Prostate gland (tissue), 2 donors: Measurements from ENCODE around the gene MRPS18A. TPM values are rescaled to one million over a fixed set of nuclear protein-coding genes. Genes with fewer than 3 reads are reported as not detected.
"Not testable (repeated sequence)": the region's sequence is repeated elsewhere in the genome, so short reads cannot be mapped to it uniquely, and the experiment has no call there.

ENCODE experiments used
- DNase-seq: peaks from one replicate; pipeline ENCODE4 v3.0.0-alpha.2; 2019; ENCODE audit warnings: low spot score
- H3K27ac ChIP-seq, 2 donors: fragments of 200-600 bp; sonication (generic); 2 replicates each; pipeline ENCODE4 v1.5.1; 2017 to 2019
- H3K27me3 ChIP-seq: fragments of 200-600 bp; sonication (generic); replicated peaks from 2 replicates; pipeline ENCODE4 v1.5.1; 2019; ENCODE audit not compliant: insufficient read depth
- H3K36me3 ChIP-seq, 2 donors: fragments of 200-600 bp; sonication (generic); 1 replicate in 1 of 2; 2 replicates in 1 of 2; pipeline versions ENCODE4 v1.5.1 to v1.8.1; 2017 to 2019
- H3K4me1 ChIP-seq: fragments of 200-600 bp; sonication (generic); replicated peaks from 2 replicates; pipeline ENCODE4 v1.5.1; 2019
- H3K4me3 ChIP-seq, 2 donors: fragments of 200-600 bp; sonication (generic); 2 replicates each; pipeline ENCODE4 v1.5.1; 2017 to 2019
- H3K9me3 ChIP-seq: fragments of 200-600 bp; sonication (generic); 2 replicates; pipeline ENCODE4 v1.5.1; 2017
- CTCF ChIP-seq, 4 experiments: fragments of 200-600 bp in 2 of 4; fragments of 450-650 bp in 2 of 4; sonication (generic) in 2 of 4; IDR thresholded peaks; 1 replicate in 3 of 4; 2 replicates in 1 of 4; pipeline ENCODE4 v1.5.1; 2016 to 2019; ENCODE audit warnings: antibody characterized with exemption in 4 of 4, mild to moderate bottlenecking in 2 of 4, moderate library complexity in 2 of 4
- POLR2A ChIP-seq: fragments of 450-650 bp; IDR thresholded peaks from one replicate; pipeline ENCODE4 v1.6.1; 2016; ENCODE audit warnings: antibody characterized with exemption, mild to moderate bottlenecking
- POLR2AphosphoS5 ChIP-seq: sonication (generic); formaldehyde crosslinking; IDR thresholded peaks from one replicate; pipeline ENCODE4 v1.6.1; 2017; ENCODE audit warnings: antibody characterized with exemption
- WGBS: methylation state at CpG from one replicate; pipeline ENCODE4 v1.1.5; 2018; 5-methylcytosine and 5-hydroxymethylcytosine counted together
- intact Hi-C: fragments of 100-400 bp; cut with DNase I; formaldehyde crosslinking; loops from one replicate; pipeline ENCODE4 v1.14.2; 2022
- total RNA-seq, 2 donors: library from RNA; depleted of rRNA; stranded (reverse); fragments of >200 nt; gene quantifications; one replicate each; pipeline ENCODE4 v1.1.0, GENCODE V29; 2016

The MRPS18A gene
- total RNA-seq, 2 donors from 2014 or later, result 56.6 to 56.9 TPM

DNA sequence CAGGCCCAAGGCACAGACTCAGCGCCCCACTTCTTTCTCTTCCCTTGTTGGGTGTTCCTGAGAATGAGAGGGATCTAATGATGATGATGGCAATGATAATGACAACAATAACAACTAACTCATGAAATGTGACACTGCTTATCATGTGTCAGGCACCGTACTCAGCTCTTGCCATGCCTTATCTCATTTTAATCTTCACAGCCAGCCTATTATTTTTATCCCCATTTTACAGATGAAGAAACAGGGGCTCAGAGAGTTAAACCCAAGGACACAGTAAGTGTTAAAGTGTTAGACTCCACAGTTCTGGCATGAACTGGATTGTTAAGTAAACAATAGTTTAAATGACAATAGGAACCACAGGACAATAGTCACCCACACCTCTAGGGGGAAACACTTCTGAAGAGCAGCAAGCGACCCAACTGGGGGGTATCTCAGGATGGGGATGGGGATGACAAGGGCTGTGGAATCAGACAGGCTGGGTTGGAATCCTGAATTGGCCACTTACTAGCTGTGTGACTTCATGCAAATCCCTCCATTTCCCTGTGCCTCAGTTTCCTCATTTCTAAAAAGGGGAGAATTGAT lies 30.3 kb downstream of the MRPS18A start:
- 84% methylated on average over 3 of the region's 3 CpGs for WGBS
- intact Hi-C loops, result no loop called here
- H3K4me1 ChIP-seq, result no peaks in the 10 kb centered on the region
- no peak for TF ChIP-seq POLR2AphosphoS5
- no peak for TF ChIP-seq CTCF (IDR thresholded peaks at IDR 0.05)
- TF ChIP-seq POLR2A, result no peak
- no peaks in the 10 kb centered on the region for H3K27me3 ChIP-seq
- H3K36me3 ChIP-seq, result no peaks in the 10 kb centered on the region
- H3K9me3 ChIP-seq, result no peaks in the 10 kb centered on the region
- DNase-seq, result no peak
- H3K4me3 ChIP-seq, result no peak overlapping the region
- H3K27ac ChIP-seq, result no peak overlapping the region

DNA sequence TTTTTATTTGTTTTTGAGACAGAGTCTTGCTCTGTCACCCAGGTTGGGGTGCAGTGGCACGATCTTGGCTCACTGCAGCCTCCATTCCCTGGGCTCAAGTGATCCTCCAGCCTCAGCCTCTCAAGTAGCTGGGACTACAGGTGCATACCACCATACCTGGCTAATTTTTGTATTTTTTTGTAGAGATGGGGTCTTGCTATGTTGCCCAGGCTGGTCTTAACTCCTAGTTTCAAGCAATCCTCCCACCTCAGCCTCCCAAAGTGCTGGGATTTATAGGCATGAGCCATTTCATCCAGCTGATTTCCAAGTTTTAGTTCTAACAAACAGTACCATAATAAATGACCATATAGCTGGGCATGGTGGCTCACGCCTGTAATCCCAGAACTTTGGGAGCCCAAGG lies 34.8 kb downstream of the MRPS18A start:
- H3K4me3 ChIP-seq, H3K4me1 ChIP-seq, DNase-seq, H3K9me3 ChIP-seq, H3K27me3 ChIP-seq, H3K36me3 ChIP-seq, intact Hi-C loops, H3K27ac ChIP-seq: not testable (repeated sequence)
- WGBS, result 89% methylated on average over 2 of the region's 2 CpGs

GRCh38 chr6:43648248-43648647 lies 39.3 kb downstream of the MRPS18A start:
- Histone ChIP-seq H3K27ac (no peak overlapping the region), H3K36me3 (no peaks in the 10 kb centered on the region), H3K9me3 (no peaks in the 10 kb centered on the region), H3K27me3 (no peaks in the 10 kb centered on the region), H3K4me3 (no peak overlapping the region), H3K4me1 (no peaks in the 10 kb centered on the region)
- TF ChIP-seq POLR2AphosphoS5 (no peak), POLR2A (no peak), CTCF (IDR thresholded peaks at IDR 0.05) (no peak)
- intact Hi-C loops, result no loop called here
- 89% methylated on average over 2 of the region's 2 CpGs for WGBS
- no peak for DNase-seq

DNA sequence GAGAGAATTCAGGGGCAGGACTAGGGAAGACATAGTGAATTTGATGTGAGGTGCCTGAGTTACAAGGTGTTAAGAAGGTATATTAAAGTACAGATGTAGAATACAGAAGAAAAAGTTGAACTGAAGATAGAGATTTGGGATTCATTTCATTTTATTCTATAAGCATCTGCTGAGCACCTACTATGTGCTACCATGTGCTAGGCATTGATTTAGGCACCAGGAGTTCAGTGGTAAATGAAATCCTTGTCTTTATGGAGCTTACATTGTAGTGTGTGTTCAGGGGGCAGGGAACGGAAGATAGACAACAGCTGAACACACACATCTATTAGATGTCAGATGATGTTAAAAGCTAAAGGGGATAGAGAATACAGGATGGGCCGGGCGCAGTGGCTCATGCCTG lies 40.0 kb downstream of the MRPS18A start:
- 90% methylated on average over 3 of the region's 3 CpGs for WGBS
- TF ChIP-seq POLR2AphosphoS5 (no peak), CTCF (IDR thresholded peaks at IDR 0.05) (no peak), POLR2A (no peak)
- Histone ChIP-seq H3K27ac (no peak overlapping the region), H3K36me3 (no peaks in the 10 kb centered on the region), H3K9me3 (no peaks in the 10 kb centered on the region), H3K4me3 (no peak overlapping the region), H3K27me3 (no peaks in the 10 kb centered on the region), H3K4me1 (no peaks in the 10 kb centered on the region)
- intact Hi-C loops, result no loop called here
- no peak for DNase-seq

DNA sequence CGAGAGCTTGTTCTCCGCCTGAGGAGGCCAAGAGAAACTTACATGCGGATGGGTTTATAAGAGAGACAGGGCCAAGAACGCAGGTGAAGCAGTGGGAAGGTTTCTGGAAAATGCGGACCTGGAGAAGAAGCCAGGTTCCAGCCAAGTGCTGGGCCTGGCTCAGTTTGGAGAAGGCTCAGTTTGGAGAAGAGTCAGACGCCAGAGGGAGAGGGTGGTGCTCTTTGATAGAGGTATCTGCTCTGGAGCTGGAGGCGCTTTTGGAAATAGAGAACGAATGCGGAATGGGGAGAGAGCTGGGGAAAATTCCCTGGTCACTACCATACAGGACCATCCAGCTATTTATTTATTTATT lies 42.0 kb downstream of the MRPS18A start:
- intact Hi-C loops, result no loop called here
- Histone ChIP-seq H3K27me3 (no peaks in the 10 kb centered on the region), H3K36me3 (no peaks in the 10 kb centered on the region), H3K27ac (peak overlapping the region; percentile 24 to 46), H3K9me3 (no peaks in the 10 kb centered on the region), H3K4me3 (peak overlapping the region; percentile 19 to 32), H3K4me1 (no peaks in the 10 kb centered on the region)
- 14% methylated on average over 9 of the region's 9 CpGs for WGBS
- TF ChIP-seq POLR2AphosphoS5 (no peak), POLR2A (no peak), CTCF (IDR thresholded peaks at IDR 0.05) (no peak)
- DNase-seq, result no peak
